A549 (cell line): ENCODE data around the gene FOXRED2. TPM values are rescaled to one million over a fixed set of nuclear protein-coding genes. Genes with fewer than 3 reads are reported as not detected.

Source experiments
- ATAC-seq, 2 experiments: fragments of 200-7000 bp in 1 of 2; fragments of >200 bp in 1 of 2; cut with Nextera tagmentation in 1 of 2; cut with Tn5 transposase in 1 of 2; 3 replicates each; pipeline versions ENCODE4 v1.8.0 to v1.9.1; 2018 to 2020; ENCODE audit warnings: mild to moderate bottlenecking in 1 of 2, moderate library complexity in 1 of 2
- CTCF ChIA-PET: fragments of 300-600 bp; sonication (Branson Sonifier 250); formaldehyde crosslinking; extraction: SDS; loops from one replicate; lab custom pipeline; 2021; ENCODE audit warnings: antibody characterized with exemption, inconsistent platforms; lab: Yijun Ruan, JAX
- POLR2A ChIA-PET: fragments of 350-600 bp; formaldehyde crosslinking; extraction: SDS; loops from one replicate; lab custom pipeline; 2021; ENCODE audit warnings: antibody characterized with exemption, inconsistent platforms; lab: Yijun Ruan, JAX
- DNase-seq, 2 experiments: peaks; one replicate each; pipeline versions ENCODE4 v3.0.0 to v3.0.0-alpha.2; 2011 to 2016; ENCODE audit warnings: low read depth in 1 of 2, low spot score in 1 of 2
- FAIRE-seq: peaks from 2 replicates; lab custom pipeline; 2011; peaks lifted over from hg19 to GRCh38; lab: Jason Lieb, UNC
- H3K27ac ChIP-seq, 2 experiments: fragments of >200 bp; sonication (Bioruptor Twin); formaldehyde crosslinking; 3 replicates each; pipeline ENCODE4 v1.5.1; 2016 to 2017
- H3K4me1 ChIP-seq: fragments of >200 bp; sonication (Bioruptor Twin); formaldehyde crosslinking; 3 replicates; pipeline ENCODE4 v1.6.1; 2016
- H3K4me2 ChIP-seq: fragments of >200 bp; sonication (Bioruptor Twin); formaldehyde crosslinking; 3 replicates; pipeline ENCODE4 v1.6.1; 2016
- H3K4me3 ChIP-seq: fragments of >200 bp; sonication (Bioruptor Twin); formaldehyde crosslinking; 3 replicates; pipeline ENCODE4 v1.5.1; 2016
- H3K9me3 ChIP-seq: fragments of >200 bp; sonication (Bioruptor Twin); formaldehyde crosslinking; 3 replicates; pipeline ENCODE4 v1.6.1; 2016
- CEBPB ChIP-seq, 2 experiments: fragments of >200 bp in 1 of 2; sonication (Bioruptor Twin) in 1 of 2; formaldehyde crosslinking in 1 of 2; IDR thresholded peaks; 2 replicates each; pipeline ENCODE4 v1.6.1; 2012 to 2016
- CHD4 ChIP-seq: fragments of 200-600 bp; sonication (generic); IDR thresholded peaks from 2 replicates; pipeline ENCODE4 v1.6.1; 2016; ENCODE audit warnings: antibody characterized with exemption, mild to moderate bottlenecking, borderline replicate concordance
- ESRRA ChIP-seq: fragments of 150-350 bp; IDR thresholded peaks from 2 replicates; pipeline ENCODE4 v1.6.1; 2014; ENCODE audit warnings: mild to moderate bottlenecking, low read length, borderline replicate concordance
- FOSB ChIP-seq: fragments of 250-450 bp; sonication (Bioruptor Pico); IDR thresholded peaks from 2 replicates; pipeline ENCODE4 v1.5.0; 2020; ENCODE audit warnings: mild to moderate bottlenecking, moderate library complexity
- FOXS1 ChIP-seq: fragments of 250-450 bp; sonication (Bioruptor Pico); IDR thresholded peaks from 2 replicates; pipeline ENCODE4 v1.5.0; 2020; ENCODE audit warnings: mild to moderate bottlenecking, moderate library complexity
- HDAC2 ChIP-seq: fragments of 200-600 bp; sonication (generic); IDR thresholded peaks from 2 replicates; pipeline ENCODE4 v1.6.1; 2016
- JUN ChIP-seq, 2 experiments: fragments of >200 bp; sonication (Bioruptor Twin); formaldehyde crosslinking; IDR thresholded peaks; 2 replicates in 1 of 2; 3 replicates in 1 of 2; pipeline ENCODE4 v1.6.1; 2016 to 2017
- KDM5A ChIP-seq: fragments of 200-600 bp; sonication (generic); IDR thresholded peaks from 2 replicates; pipeline ENCODE4 v1.6.1; 2016; ENCODE audit warnings: antibody characterized with exemption, mild to moderate bottlenecking
- MAX ChIP-seq: IDR thresholded peaks from 2 replicates; pipeline ENCODE4 v1.6.1; 2012
- NR3C1 ChIP-seq: fragments of >200 bp; sonication (Bioruptor Twin); formaldehyde crosslinking; IDR thresholded peaks from 3 replicates; pipeline ENCODE4 v1.6.1; 2017
- PHF8 ChIP-seq: fragments of 200-600 bp; sonication (generic); IDR thresholded peaks from 2 replicates; pipeline ENCODE4 v1.6.1; 2016; ENCODE audit warnings: low read depth, mild to moderate bottlenecking, antibody characterized with exemption, moderate library complexity, borderline replicate concordance
- POLR2A ChIP-seq: IDR thresholded peaks from 2 replicates; pipeline ENCODE4 v1.6.1; 2012; ENCODE audit warnings: mild to moderate bottlenecking, low read length
- RAD21 ChIP-seq, 2 experiments: fragments of >200 bp in 1 of 2; sonication (Bioruptor Twin) in 1 of 2; formaldehyde crosslinking in 1 of 2; IDR thresholded peaks in 1 of 2; conservative IDR thresholded peaks in 1 of 2; 2 replicates in 1 of 2; 3 replicates in 1 of 2; pipeline ENCODE4 v1.6.1; 2012 to 2018; ENCODE audit warnings: inconsistent platforms in 1 of 2
- REST ChIP-seq: fragments of 200-600 bp; sonication (generic); IDR thresholded peaks from 2 replicates; pipeline ENCODE4 v1.6.1; 2016; ENCODE audit warnings: antibody characterized with exemption, mild to moderate bottlenecking, moderate library complexity
- RFX5 ChIP-seq: fragments of 450-650 bp; IDR thresholded peaks from 2 replicates; pipeline ENCODE4 v1.7.1; 2014; ENCODE audit warnings: antibody characterized with exemption, mild to moderate bottlenecking, moderate library complexity
- TP53 ChIP-seq: fragments of 250-450 bp; sonication (Bioruptor Pico); IDR thresholded peaks from 2 replicates; pipeline ENCODE4 v1.5.0; 2021; ENCODE audit warnings: mild to moderate bottlenecking, moderate library complexity
- ZC3H11A ChIP-seq: fragments of 450-650 bp; IDR thresholded peaks from 2 replicates; pipeline ENCODE4 v1.6.1; 2014; ENCODE audit warnings: antibody characterized with exemption, mild to moderate bottlenecking
- WGBS: methylation state at CpG from one replicate; pipeline ENCODE4 v1.1.6; 2017; ENCODE audit errors: missing lambda C conversion rate; 5-methylcytosine and 5-hydroxymethylcytosine counted together
- polyA plus RNA-seq, 4 experiments: library from polyadenylated mRNA; depleted of rRNA in 3 of 4; stranded (reverse); fragments of >200 nt; fragmentation: RNase III in 1 of 4; extraction: RNeasy Plus Mini Kit Qiagen cat#74134 plus additional on column Dnase treatment in 1 of 4; gene quantifications; 2 replicates in 3 of 4; 3 replicates in 1 of 4; pipeline ENCODE4 v1.2.3, GENCODE V29; 2011 to 2017
- TF ChIP-seq, protein P1 (sequence below): IDR thresholded peaks from 2 replicates; pipeline ENCODE4 v1.6.1; 2012; ENCODE audit warnings: low read depth, borderline replicate concordance
- TF ChIP-seq, protein P2 (sequence below): IDR thresholded peaks from 2 replicates; pipeline ENCODE4 v1.6.1; 2012
- TF ChIP-seq, protein P3 (sequence below): fragments of >200 bp; sonication (Bioruptor Twin); formaldehyde crosslinking; IDR thresholded peaks from 3 replicates; pipeline ENCODE4 v1.6.1; 2016

The FOXRED2 gene
- polyA plus RNA-seq, 2 of the 4 experiments (the other 2 are of a cell fraction): 5.7 to 12.3 TPM

- Histone ChIP-seq H3K27ac (peak within 1 kb of the TSS; percentile 89 to 99), H3K4me2 (peak within 1 kb of the TSS; percentile 85), H3K4me3 (peak within 1 kb of the TSS; percentile 63), H3K9me3 (peaks cover 2% of the 10 kb centered on the region; the same call in 2 of the 3 replicates), H3K4me1 (peaks cover 6% of the 10 kb centered on the region; the same call in 1 of the 3 replicates)
- DNase-seq: peak; percentile 88 to 94
- ATAC-seq: peak; percentile 95 to 98
- CTCF ChIA-PET: interaction anchor here (0.6 to 2.5 kb wide), 5 partner anchors 10 to 184 kb away, joined by 3 to 11 read pairs (median 4); no protein-coding TSS in a partner anchor
- POLR2A ChIA-PET: interaction anchor here (0.6 to 1.8 kb wide), 6 partner anchors 10 to 294 kb away, joined by 3 to 9 read pairs (median 4); partner anchors contain the start of genes FOXRED2 and IFT27
- FAIRE-seq: no peak
- WGBS: 0% methylated on average over 30 of the region's 62 CpGs
- peak in 1 of 2 experiments; percentile 66; a peak in 4 of 5 replicates for TF ChIP-seq JUN (IDR thresholded peaks at IDR 0.05)
- no peak for TF ChIP-seq ZC3H11A
- TF ChIP-seq MAX: peak; percentile 23
- 0 out of 2 replicates have a peak, but pooled peaks have one; percentile 7 for TF ChIP-seq PHF8
- no peak for TF ChIP-seq FOXS1
- 0 out of 2 replicates have a peak, but pooled peaks have one; percentile 17 for TF ChIP-seq RFX5
- TF ChIP-seq RAD21 (conservative IDR thresholded peaks at IDR 0.05 in 1 of 2, IDR thresholded peaks at IDR 0.05 in 1 of 2): no peak
- TF ChIP-seq, protein P1, sequence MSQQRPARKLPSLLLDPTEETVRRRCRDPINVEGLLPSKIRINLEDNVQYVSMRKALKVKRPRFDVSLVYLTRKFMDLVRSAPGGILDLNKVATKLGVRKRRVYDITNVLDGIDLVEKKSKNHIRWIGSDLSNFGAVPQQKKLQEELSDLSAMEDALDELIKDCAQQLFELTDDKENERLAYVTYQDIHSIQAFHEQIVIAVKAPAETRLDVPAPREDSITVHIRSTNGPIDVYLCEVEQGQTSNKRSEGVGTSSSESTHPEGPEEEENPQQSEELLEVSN: 0 out of 2 replicates have a peak, but pooled peaks have one; percentile 46
- peak; percentile 66 for TF ChIP-seq POLR2A
- TF ChIP-seq NR3C1: no peak
- no peak for TF ChIP-seq CEBPB (IDR thresholded peaks at IDR 0.05)
- TF ChIP-seq TP53 (CRISPR knock-in tag): peak; percentile 68; the same call in 1 of the 2 replicates
- TF ChIP-seq KDM5A: peak; percentile 80; the same call in 1 of the 2 replicates
- no peak for TF ChIP-seq CHD4
- no peak for TF ChIP-seq FOSB (CRISPR knock-in tag)
- TF ChIP-seq, protein P2, sequence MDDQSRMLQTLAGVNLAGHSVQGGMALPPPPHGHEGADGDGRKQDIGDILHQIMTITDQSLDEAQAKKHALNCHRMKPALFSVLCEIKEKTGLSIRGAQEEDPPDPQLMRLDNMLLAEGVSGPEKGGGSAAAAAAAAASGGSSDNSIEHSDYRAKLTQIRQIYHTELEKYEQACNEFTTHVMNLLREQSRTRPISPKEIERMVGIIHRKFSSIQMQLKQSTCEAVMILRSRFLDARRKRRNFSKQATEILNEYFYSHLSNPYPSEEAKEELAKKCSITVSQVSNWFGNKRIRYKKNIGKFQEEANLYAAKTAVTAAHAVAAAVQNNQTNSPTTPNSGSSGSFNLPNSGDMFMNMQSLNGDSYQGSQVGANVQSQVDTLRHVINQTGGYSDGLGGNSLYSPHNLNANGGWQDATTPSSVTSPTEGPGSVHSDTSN: peak; percentile 27; the same call in 1 of the 2 replicates
- TF ChIP-seq, protein P3, sequence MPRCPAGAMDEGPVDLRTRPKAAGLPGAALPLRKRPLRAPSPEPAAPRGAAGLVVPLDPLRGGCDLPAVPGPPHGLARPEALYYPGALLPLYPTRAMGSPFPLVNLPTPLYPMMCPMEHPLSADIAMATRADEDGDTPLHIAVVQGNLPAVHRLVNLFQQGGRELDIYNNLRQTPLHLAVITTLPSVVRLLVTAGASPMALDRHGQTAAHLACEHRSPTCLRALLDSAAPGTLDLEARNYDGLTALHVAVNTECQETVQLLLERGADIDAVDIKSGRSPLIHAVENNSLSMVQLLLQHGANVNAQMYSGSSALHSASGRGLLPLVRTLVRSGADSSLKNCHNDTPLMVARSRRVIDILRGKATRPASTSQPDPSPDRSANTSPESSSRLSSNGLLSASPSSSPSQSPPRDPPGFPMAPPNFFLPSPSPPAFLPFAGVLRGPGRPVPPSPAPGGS: peak; percentile 22; the same call in 1 of the 3 replicates
Observed at GRCh38 chr22:36481393-36482168, 25.3 kb downstream of the FOXRED2 start, which contains the start of gene TXN2. TSS of gene TXN2 (minus strand) at chr22:36481640. CDS start at chr22:36480837, 803 bp downstream.

DNA sequence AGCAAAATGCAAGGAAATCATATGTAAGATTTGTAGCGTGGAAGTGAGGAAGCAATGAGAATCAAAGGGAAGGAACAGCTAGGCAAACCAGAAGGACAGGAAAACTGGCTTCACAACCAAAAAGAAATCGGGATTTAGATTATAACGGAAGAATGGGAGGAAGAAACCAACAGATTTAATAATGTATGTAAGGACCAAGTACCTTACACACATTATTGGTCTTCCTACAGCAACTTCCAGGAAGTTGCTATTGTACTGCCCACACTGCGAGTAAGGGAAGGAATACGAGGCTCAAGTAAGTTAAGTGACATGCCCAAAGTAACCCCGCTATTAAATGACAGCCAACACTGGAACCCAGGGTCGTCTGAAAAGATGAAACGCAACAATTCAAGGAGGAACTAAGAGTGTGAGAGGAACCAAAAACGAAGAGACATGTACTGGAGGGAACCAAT is 25.9 kb downstream of the FOXRED2 start:
- ChIA-PET CTCF (interaction anchor here (1.0 to 2.5 kb wide), 2 partner anchors 9 to 11 kb away, joined by 3 to 11 read pairs; no protein-coding TSS in a partner anchor), POLR2A (no interaction called here)
- no peaks in the 10 kb centered on the region for H3K9me3 ChIP-seq
- no peak for DNase-seq
- peaks cover 6% of the 10 kb centered on the region; the same call in 1 of the 3 replicates for H3K4me1 ChIP-seq
- WGBS: 3% methylated on average over 9 of the region's 9 CpGs
- ATAC-seq: peak in 1 of 2 experiments; percentile 17; a peak in 3 of 6 replicates
- TF ChIP-seq HDAC2 (no peak), ESRRA (0 out of 2 replicates have a peak, but pooled peaks have one; percentile 54), REST (no peak), MAX (peak; percentile 65; the same call in 1 of the 2 replicates)
- TF ChIP-seq, all 56 proteins: peak for 2
- H3K27ac ChIP-seq: peak overlapping the region; percentile 89 to 99
- H3K4me3 ChIP-seq: peak overlapping the region; percentile 63
- peak overlapping the region; percentile 85 for H3K4me2 ChIP-seq
- no peak for FAIRE-seq
